NT2/D1 (cell line): ENCODE data around the gene BAAT.

Source experiments
- DNase-seq: peaks from one replicate; pipeline ENCODE4 v3.0.0-alpha.2; 2011; ENCODE audit warnings: low read depth, low spot score
- H3K27me3 ChIP-seq: 2 replicates; pipeline ENCODE4 v1.6.0; 2011; ENCODE audit warnings: mild to moderate bottlenecking; ENCODE audit not compliant: insufficient read length, insufficient read depth
- H3K36me3 ChIP-seq: 2 replicates; pipeline ENCODE4 v1.6.1; 2011; ENCODE audit warnings: mild to moderate bottlenecking, low read length, mixed read lengths; ENCODE audit not compliant: insufficient read depth, insufficient read length
- H3K4me1 ChIP-seq: 2 replicates; pipeline ENCODE4 v1.5.1; 2011; ENCODE audit not compliant: insufficient read depth, insufficient read length
- H3K4me3 ChIP-seq: 2 replicates; pipeline ENCODE4 v1.5.1; 2011; ENCODE audit warnings: low read depth; ENCODE audit not compliant: insufficient read length
- H3K9ac ChIP-seq: 2 replicates; pipeline ENCODE4 v1.6.0; 2011; ENCODE audit warnings: low read depth; ENCODE audit not compliant: insufficient read length
- H3K9me3 ChIP-seq: 2 replicates; pipeline ENCODE4 v1.5.1; 2011; ENCODE audit warnings: mild to moderate bottlenecking, low read length; ENCODE audit not compliant: insufficient read depth
- SUZ12 ChIP-seq: IDR thresholded peaks from 2 replicates; pipeline ENCODE4 v1.6.1; 2011; ENCODE audit not compliant: insufficient read length, insufficient read depth; ENCODE audit errors: extremely low read depth
- YY1 ChIP-seq: IDR thresholded peaks from 2 replicates; pipeline ENCODE4 v1.6.1; 2011; ENCODE audit not compliant: insufficient read length, insufficient read depth
- ZNF274 ChIP-seq: IDR thresholded peaks from 2 replicates; pipeline ENCODE4 v1.6.1; 2011; ENCODE audit warnings: mild to moderate bottlenecking, low read depth, low read length

Gene BAAT

DNA sequence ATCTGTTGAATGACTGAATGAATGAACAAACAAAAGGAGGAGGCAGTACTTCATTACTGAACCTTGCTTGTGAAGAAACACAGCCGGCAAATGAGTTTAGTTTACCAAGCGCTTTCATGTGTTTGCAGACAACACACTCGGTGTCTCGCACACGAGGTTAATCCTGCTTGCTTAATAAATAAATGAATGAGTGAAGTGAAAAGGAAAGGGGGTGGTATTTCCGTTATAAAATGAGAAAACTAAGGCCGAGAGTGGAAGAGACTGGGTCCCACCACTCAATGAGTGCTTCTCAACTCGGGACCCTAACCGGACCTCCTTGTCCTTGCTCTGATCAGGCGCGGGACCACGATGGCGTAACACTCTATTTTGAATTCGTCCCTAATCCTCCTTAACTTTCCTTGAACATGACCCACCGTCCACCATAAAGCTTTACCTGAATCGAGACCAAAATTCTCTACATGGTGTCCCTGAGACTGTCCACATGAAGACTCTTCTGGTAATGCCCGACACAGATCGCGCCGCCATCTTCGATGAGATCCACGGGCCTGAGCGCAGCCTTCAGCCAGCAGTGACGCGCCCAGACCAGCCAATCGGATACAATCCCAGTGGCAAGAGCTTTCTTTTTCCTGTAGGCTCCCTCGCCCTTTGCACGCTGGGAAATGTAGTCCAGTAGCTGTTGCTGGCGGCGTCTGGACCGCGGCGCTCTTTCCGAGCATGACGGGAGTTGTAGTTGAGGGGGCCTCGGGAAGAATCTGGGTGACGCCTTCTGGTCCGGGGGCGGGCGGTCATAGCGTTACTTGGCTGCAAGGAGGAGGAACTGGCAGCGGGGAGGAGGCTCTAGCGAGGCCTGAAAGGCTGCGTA, 13.5 kb upstream of the BAAT start, which contains the start of the genes MRPL50 and ZNF189:
MRPL50 (minus strand) TSS at position 551 of the 862 bp plus-strand sequence; CDS start at position 525, 26 bp downstream.
ZNF189 (plus strand) TSS at position 784 of the 862 bp plus-strand sequence. CDS start 306 bp downstream, outside the sequence.
- peak; percentile 97 for DNase-seq
- H3K36me3 ChIP-seq: peaks cover 63% of the 10 kb centered on the region

DNA sequence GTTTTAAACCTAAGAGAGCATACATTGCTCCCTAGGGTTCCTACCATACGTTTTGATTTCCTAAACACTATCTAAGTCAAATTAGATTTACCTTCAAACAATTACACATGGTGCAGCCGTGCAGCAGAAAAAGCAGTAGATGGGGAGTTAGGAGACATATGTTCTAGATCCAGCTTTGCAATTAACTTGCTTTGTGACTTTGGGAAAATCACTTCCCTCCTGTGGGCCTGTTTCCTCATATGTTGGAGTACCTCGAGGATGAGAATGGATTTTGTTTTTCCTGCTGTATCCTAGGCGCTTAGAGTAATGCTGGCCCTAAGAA, 12.9 kb upstream of the BAAT start:
- TF ChIP-seq ZNF274 (no peak), SUZ12 (no peak), YY1 (no peak)
- Histone ChIP-seq H3K4me1 (no peaks in the 10 kb centered on the region), H3K27me3 (no peaks in the 10 kb centered on the region), H3K9ac (peak overlapping the region; percentile 89), H3K4me3 (peak overlapping the region; percentile 85), H3K36me3 (peaks cover 57% of the 10 kb centered on the region), H3K9me3 (peaks cover 36% of the 10 kb centered on the region)
- DNase-seq: no peak

More for the DNA sequence above, 13.5 kb upstream of the BAAT start, which contains the start of the genes MRPL50 and ZNF189:
- no peaks in the 10 kb centered on the region for H3K4me1 ChIP-seq
- peak within 1 kb of the TSS; percentile 85 for H3K4me3 ChIP-seq
- peak within 1 kb of the TSS; percentile 89 for H3K9ac ChIP-seq
- peaks cover 35% of the 10 kb centered on the region for H3K9me3 ChIP-seq
- H3K27me3 ChIP-seq: no peaks in the 10 kb centered on the region
- TF ChIP-seq ZNF274: no peak
- TF ChIP-seq YY1: peak; percentile 87

DNA sequence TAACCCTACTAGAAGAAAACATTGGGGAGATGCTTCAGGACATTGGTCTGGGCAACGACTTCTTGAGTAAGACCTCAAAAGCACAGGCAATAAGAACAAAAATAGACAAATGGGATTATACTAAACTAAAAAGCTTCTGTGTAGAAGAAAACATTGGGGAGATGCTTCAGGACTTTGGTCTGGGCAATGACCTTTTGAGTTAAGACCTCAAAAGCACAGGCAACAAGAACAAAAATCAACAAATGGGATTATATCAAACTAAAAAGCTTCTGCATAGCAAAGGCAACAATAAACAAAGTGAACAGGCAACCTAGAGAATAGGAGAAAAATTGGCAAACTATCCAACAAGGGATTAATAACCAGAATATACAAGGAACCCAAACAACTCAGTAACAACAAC, 9.9 kb upstream of the BAAT start:
- no peak overlapping the region for H3K9ac ChIP-seq
- H3K4me1 ChIP-seq: no peaks in the 10 kb centered on the region
- peaks cover 36% of the 10 kb centered on the region for H3K9me3 ChIP-seq
- H3K36me3 ChIP-seq: peaks cover 44% of the 10 kb centered on the region
- no peak for TF ChIP-seq ZNF274
- no peak for TF ChIP-seq SUZ12
- TF ChIP-seq YY1: no peak
- no peak overlapping the region for H3K4me3 ChIP-seq
- no peak for DNase-seq
- no peaks in the 10 kb centered on the region for H3K27me3 ChIP-seq

DNA sequence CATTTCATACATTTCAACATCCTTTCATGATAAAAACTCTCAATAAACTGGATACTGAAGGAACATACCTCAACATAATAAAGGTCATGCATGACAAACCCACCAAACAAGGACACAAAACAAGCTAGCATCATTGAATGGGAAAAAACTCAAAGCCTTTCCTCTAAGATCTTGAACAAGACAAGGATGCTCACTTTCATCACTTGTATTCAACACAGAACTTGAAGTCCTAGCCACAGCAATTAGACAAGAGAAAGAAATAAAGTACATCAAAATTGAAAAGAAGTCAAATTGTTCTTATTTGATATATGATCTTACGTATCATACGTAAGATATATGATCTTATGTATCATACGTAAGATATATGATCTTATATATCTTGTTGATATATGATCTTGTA, 8.3 kb upstream of the BAAT start:
- Histone ChIP-seq H3K4me3 (no peak overlapping the region), H3K4me1 (no peaks in the 10 kb centered on the region), H3K9me3 (peaks cover 36% of the 10 kb centered on the region), H3K36me3 (peaks cover 57% of the 10 kb centered on the region), H3K27me3 (no peaks in the 10 kb centered on the region), H3K9ac (no peak overlapping the region)
- TF ChIP-seq SUZ12: no peak
- no peak for DNase-seq

DNA sequence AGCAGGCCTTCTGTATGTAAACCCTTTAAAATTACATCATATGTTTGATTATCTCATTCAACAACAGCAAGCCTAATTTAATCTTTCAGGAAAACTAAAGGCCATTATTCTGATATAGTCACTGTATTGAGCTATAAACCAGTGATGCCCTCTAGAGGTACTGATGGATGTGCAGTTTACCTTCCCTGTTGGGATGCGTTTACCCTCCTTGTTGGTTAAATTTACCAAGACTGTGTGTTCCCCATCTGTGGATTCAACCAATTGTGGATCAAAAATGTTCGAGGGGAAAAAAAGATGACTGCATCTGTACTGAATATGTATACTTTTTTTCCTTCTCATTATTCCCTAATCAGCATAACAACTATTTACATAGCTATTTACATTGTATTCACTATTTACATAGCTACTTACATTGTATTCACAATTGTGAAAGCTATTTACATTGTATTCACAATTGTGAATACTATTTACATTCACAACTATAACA, 3.7 kb upstream of the BAAT start:
- DNase-seq: no peak
- Histone ChIP-seq H3K4me1 (no peaks in the 10 kb centered on the region), H3K4me3 (no peak overlapping the region), H3K9me3 (peaks cover 37% of the 10 kb centered on the region), H3K9ac (no peak overlapping the region), H3K36me3 (peaks cover 47% of the 10 kb centered on the region), H3K27me3 (no peaks in the 10 kb centered on the region)
- TF ChIP-seq SUZ12: no peak
- TF ChIP-seq YY1: no peak

DNA sequence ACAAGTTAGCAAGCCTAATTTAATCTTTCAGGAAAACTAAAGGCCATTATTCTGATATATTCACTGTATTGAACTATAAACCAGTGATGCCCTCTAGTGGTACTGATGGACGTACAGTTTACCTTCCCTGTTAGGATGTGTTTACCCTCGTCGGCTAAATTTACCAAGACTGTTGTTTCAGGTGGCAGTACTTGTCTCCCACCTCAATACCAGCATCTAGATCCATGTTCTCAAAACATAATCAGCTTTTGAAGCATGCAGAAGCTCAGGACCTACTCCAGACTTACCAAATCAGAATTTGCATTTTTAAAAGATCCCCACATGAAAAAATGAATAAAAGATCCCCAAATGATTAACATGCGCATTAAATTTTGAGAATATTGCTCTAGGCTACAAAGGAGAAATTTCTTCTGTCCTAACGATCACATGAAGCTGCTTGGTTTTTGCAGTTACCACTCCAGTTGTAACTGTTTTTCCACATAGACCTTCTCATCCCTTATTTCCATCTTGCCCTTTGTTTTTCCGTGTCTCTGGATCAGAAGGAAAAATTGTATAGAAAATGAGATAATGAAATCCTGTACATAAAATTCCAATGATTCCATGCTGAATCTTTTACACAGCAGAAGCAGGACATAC, 3.2 kb upstream of the BAAT start:
- DNase-seq: peak; percentile 32
- H3K36me3 ChIP-seq: peaks cover 47% of the 10 kb centered on the region

DNA sequence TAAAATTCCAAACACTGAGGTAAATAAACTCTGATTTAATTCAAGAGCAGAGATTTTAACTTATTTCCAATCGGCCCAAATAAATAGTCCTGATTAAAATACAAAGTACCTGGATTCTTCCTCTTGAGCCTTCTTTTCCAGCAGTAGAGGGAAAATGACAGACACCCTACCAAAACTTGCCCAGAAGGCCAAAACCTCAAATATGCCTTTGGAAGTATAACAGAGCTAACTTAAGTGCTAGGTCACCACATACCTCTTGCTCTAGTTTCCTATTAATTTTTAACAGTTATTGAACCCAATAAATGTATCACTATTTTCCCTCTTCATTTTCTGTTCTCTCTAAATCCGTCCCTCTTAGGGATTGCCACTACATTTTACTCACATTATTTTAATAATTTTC, 1.4 kb downstream of the BAAT start:
- Histone ChIP-seq H3K9ac (no peak overlapping the region), H3K27me3 (no peaks in the 10 kb centered on the region), H3K4me3 (no peak overlapping the region), H3K36me3 (peaks cover 18% of the 10 kb centered on the region), H3K9me3 (peaks cover 28% of the 10 kb centered on the region), H3K4me1 (no peaks in the 10 kb centered on the region)
- DNase-seq: no peak
- TF ChIP-seq YY1: no peak
- TF ChIP-seq SUZ12: no peak

More for the DNA sequence above, 3.2 kb upstream of the BAAT start:
- Histone ChIP-seq H3K9me3 (peaks cover 31% of the 10 kb centered on the region), H3K9ac (no peak overlapping the region), H3K4me3 (no peak overlapping the region), H3K4me1 (no peaks in the 10 kb centered on the region), H3K27me3 (no peaks in the 10 kb centered on the region)
- TF ChIP-seq SUZ12 (no peak), YY1 (no peak), ZNF274 (no peak)
